IPS-NIHi11 (cell line): ENCODE data around the gene SETBP1.

ENCODE experiments used
- DNase-seq: peaks from one replicate; pipeline ENCODE4 v3.0.0; 2012; ENCODE audit warnings: mixed read lengths, low spot score

Gene SETBP1

GRCh38 chr18:44871771-44872170, 191.1 kb downstream of the SETBP1 start:
- DNase-seq, result no peak

GRCh38 chr18:44876024-44876423, 195.3 kb downstream of the SETBP1 start:
- DNase-seq, result no peak

GRCh38 chr18:44876755-44877154, 196.1 kb downstream of the SETBP1 start:
- no peak for DNase-seq

- DNase-seq, result no peak
Observed at GRCh38 chr18:44878335-44878734, 197.6 kb downstream of the SETBP1 start.

GRCh38 chr18:44880170-44880569, 199.5 kb downstream of the SETBP1 start:
- no peak for DNase-seq

GRCh38 chr18:44881461-44882162, 200.9 kb downstream of the SETBP1 start:
- DNase-seq, result no peak

- no peak for DNase-seq
Observed at GRCh38 chr18:44882163-44882868, 201.6 kb downstream of the SETBP1 start.

GRCh38 chr18:44883671-44884070, 203.0 kb downstream of the SETBP1 start:
- DNase-seq, result no peak

- no peak for DNase-seq
Observed at GRCh38 chr18:44884431-44884830, 203.7 kb downstream of the SETBP1 start.

GRCh38 chr18:44885507-44885906, 204.8 kb downstream of the SETBP1 start:
- DNase-seq, result no peak

GRCh38 chr18:44887227-44887631, 206.5 kb downstream of the SETBP1 start:
- no peak for DNase-seq

- DNase-seq, result no peak
Observed at GRCh38 chr18:44889111-44889510, 208.4 kb downstream of the SETBP1 start.

GRCh38 chr18:44893045-44893706, 212.5 kb downstream of the SETBP1 start:
- no peak for DNase-seq

- DNase-seq, result no peak
Observed at GRCh38 chr18:44893966-44894365, 213.3 kb downstream of the SETBP1 start.

- DNase-seq, result no peak
Observed at GRCh38 chr18:44895176-44895798, 214.6 kb downstream of the SETBP1 start.

- no peak for DNase-seq
Observed at GRCh38 chr18:44896846-44897245, 216.2 kb downstream of the SETBP1 start.

GRCh38 chr18:44897411-44897810, 216.7 kb downstream of the SETBP1 start:
- no peak for DNase-seq

- DNase-seq, result no peak
Observed at GRCh38 chr18:44897816-44898215, 217.1 kb downstream of the SETBP1 start.

- DNase-seq, result no peak
Observed at GRCh38 chr18:44898498-44898897, 217.8 kb downstream of the SETBP1 start.

- no peak for DNase-seq
Observed at GRCh38 chr18:44899832-44900231, 219.1 kb downstream of the SETBP1 start.

- DNase-seq, result no peak
Observed at GRCh38 chr18:44900627-44901026, 219.9 kb downstream of the SETBP1 start.

GRCh38 chr18:44901283-44901682, 220.6 kb downstream of the SETBP1 start:
- DNase-seq, result no peak

GRCh38 chr18:44903327-44903726, 222.6 kb downstream of the SETBP1 start:
- DNase-seq, result no peak
